RWPE1 (cell line): Measurements from ENCODE around the gene UCP3.

Experiments used
- CTCF ChIA-PET: fragments of 350-600 bp; sonication (Branson Sonifier 250); formaldehyde crosslinking; extraction: SDS; loops from one replicate; lab custom pipeline; 2021; lab: Yijun Ruan, JAX
- POLR2A ChIA-PET: fragments of 400-600 bp; formaldehyde crosslinking; extraction: SDS; loops from one replicate; lab custom pipeline; 2020; ENCODE audit warnings: antibody characterized with exemption; ENCODE audit not compliant: low non-redundant PET; lab: Yijun Ruan, JAX
- DNase-seq: peaks from one replicate; pipeline ENCODE4 v3.0.0; 2012; ENCODE audit warnings: low spot score
- H3K27ac ChIP-seq: fragments of 450-650 bp; 2 replicates; pipeline ENCODE4 v1.5.1; 2017
- CTCF ChIP-seq: fragments of 450-650 bp; conservative IDR thresholded peaks from 2 replicates; pipeline ENCODE4 v1.5.1; 2017; ENCODE audit warnings: low read depth, mild to moderate bottlenecking

UCP3 gene

GRCh38 chr11:74008373-74009229 is at the start of gene UCP3:
TSS of gene UCP3 (minus strand) at chr11:74009085. CDS start at chr11:74007042, 2,043 bp downstream.
- no peak for TF ChIP-seq CTCF
- CTCF ChIA-PET, result no interaction called here
- no peak for DNase-seq
- H3K27ac ChIP-seq, result no peak within 1 kb of the TSS
- POLR2A ChIA-PET, result no interaction called here

- DNase-seq, result no peak
- TF ChIP-seq CTCF, result no peak
- H3K27ac ChIP-seq, result no peak overlapping the region
- POLR2A ChIA-PET, result no interaction called here
- CTCF ChIA-PET, result interaction anchor here (0.6 to 0.7 kb wide), 2 partner anchors 1483 to 1484 kb away, joined by 3 read pairs; no protein-coding TSS in a partner anchor
Measured at GRCh38 chr11:74057249-74058151, 48.6 kb upstream of the UCP3 start.

GRCh38 chr11:74055938-74056337 is 47.1 kb upstream of the UCP3 start:
- ChIA-PET POLR2A (no interaction called here), CTCF (interaction anchor here (0.7 kb wide), 1 partner anchor 11 kb away, joined by 3 read pairs; no protein-coding TSS in a partner anchor)
- no peak for TF ChIP-seq CTCF
- DNase-seq, result peak; percentile 30
- no peak overlapping the region for H3K27ac ChIP-seq

- no peak for DNase-seq
- no peak overlapping the region for H3K27ac ChIP-seq
- CTCF ChIA-PET, result interaction anchor here (0.7 kb wide), 1 partner anchor 45 kb away, joined by 3 read pairs; no protein-coding TSS in a partner anchor
- POLR2A ChIA-PET, result interaction anchor here (0.6 kb wide), 1 partner anchor 13 kb away, joined by 3 read pairs; no protein-coding TSS in a partner anchor
- TF ChIP-seq CTCF, result no peak
Measured at GRCh38 chr11:74050465-74050864, 41.6 kb upstream of the UCP3 start.

GRCh38 chr11:74048993-74049392 is 40.1 kb upstream of the UCP3 start:
- TF ChIP-seq CTCF, result no peak
- no peak overlapping the region for H3K27ac ChIP-seq
- POLR2A ChIA-PET, result no interaction called here
- CTCF ChIA-PET, result no interaction called here
- DNase-seq, result no peak

- no peak overlapping the region for H3K27ac ChIP-seq
- no peak for TF ChIP-seq CTCF
- no peak for DNase-seq
- ChIA-PET CTCF (interaction anchor here (0.6 kb wide), 2 partner anchors 11 to 1204 kb away, joined by 3 read pairs; no protein-coding TSS in a partner anchor), POLR2A (no interaction called here)
Measured at GRCh38 chr11:74044538-74044937, 35.7 kb upstream of the UCP3 start.
